Measurements from ENCODE around the gene DGCR6.
"Not testable (repeated sequence)": the region's sequence is repeated elsewhere in the genome, so short reads cannot be mapped to it uniquely, and the experiment has no call there.

GRCh38 chr22:18947105-18947504 lies 41.0 kb downstream of the DGCR6 start:
- not testable (repeated sequence) for TF ChIP-seq CTCF (conservative IDR thresholded peaks at IDR 0.05; ENCODE audit: low read depth in 2 of 2); EZH2 (IDR thresholded peaks at IDR 0.05; ENCODE audit: low read depth, unreplicated experiment); JUNB (IDR thresholded peaks at IDR 0.05; ENCODE audit: unreplicated experiment); EZH2phosphoT487 (IDR thresholded peaks at IDR 0.05; ENCODE audit: unreplicated experiment)

Data from GM23338 (cell line).